OCI-LY3 (cell line): ENCODE measurements around the gene MBLAC2.
A peak's percentile ranks its signal among the peaks of the same experiment; 100 is the strongest.

Experiments
- H2AFZ ChIP-seq: fragments of 200-600, 300-600 bp; shearing (Covaris generic); 2 replicates; pipeline ENCODE4 v1.6.0; 2014; ENCODE audit warnings: antibody characterized with exemption, low read depth, low read length
- H3K27ac ChIP-seq: fragments of 200-600, 300-600 bp; sonication (generic); 2 replicates; pipeline ENCODE4 v1.5.1; 2014; ENCODE audit warnings: mild to moderate bottlenecking, low read length, moderate library complexity, mixed read lengths
- H3K27me3 ChIP-seq: fragments of 200-600, 300-600 bp; sonication (generic); 2 replicates; pipeline ENCODE4 v1.6.1; 2014; ENCODE audit warnings: low read depth, low read length, mixed read lengths
- H3K36me3 ChIP-seq: fragments of 200-600, 300-600 bp; sonication (generic); replicated peaks from 2 replicates; pipeline ENCODE3; 2014; ENCODE audit warnings: low read depth, low read length, mixed read lengths
- H3K4me1 ChIP-seq: fragments of 300-600, 200-600 bp; sonication (generic); 2 replicates; pipeline ENCODE4 v1.6.1; 2014; ENCODE audit warnings: low read length, mixed read lengths
- H3K4me2 ChIP-seq: fragments of 200-600, 300-600 bp; sonication (generic); 2 replicates; pipeline ENCODE4 v1.6.1; 2014; ENCODE audit warnings: low read length, mixed read lengths
- H3K4me3 ChIP-seq: fragments of 300-600, 200-600 bp; sonication (generic); 2 replicates; pipeline ENCODE4 v1.5.1; 2014; ENCODE audit warnings: antibody characterized with exemption, mild to moderate bottlenecking, low read length, moderate library complexity
- H3K79me2 ChIP-seq: fragments of 300-600, 200-600 bp; shearing (Covaris generic); 2 replicates; pipeline ENCODE4 v1.6.1; 2014; ENCODE audit warnings: mild to moderate bottlenecking, low read length, mixed read lengths
- H3K9ac ChIP-seq: fragments of 300-600, 200-600 bp; shearing (Covaris generic); 2 replicates; pipeline ENCODE4 v1.6.0; 2014; ENCODE audit warnings: mild to moderate bottlenecking, low read length, moderate library complexity
- H3K9me3 ChIP-seq: fragments of 200-600, 300-600 bp; shearing (Covaris generic); 2 replicates; pipeline ENCODE4 v1.6.1; 2014; ENCODE audit warnings: low read length, mixed read lengths; ENCODE audit not compliant: insufficient read depth
- H4K20me1 ChIP-seq: fragments of 200-600, 300-600 bp; sonication (generic); 2 replicates; pipeline ENCODE4 v1.6.1; 2016; ENCODE audit warnings: low read length, mixed read lengths; ENCODE audit not compliant: insufficient read depth
- CTCF ChIP-seq: fragments of 200-600, 300-600 bp; sonication (generic); IDR thresholded peaks from 2 replicates; pipeline ENCODE4 v1.5.1; 2014; ENCODE audit warnings: antibody characterized with exemption, low read length, low read depth
- EZH2phosphoT487 ChIP-seq: fragments of 200-600 bp; shearing (Covaris generic); IDR thresholded peaks from 2 replicates; pipeline ENCODE4 v1.6.1; 2018; ENCODE audit warnings: antibody characterized with exemption, mixed run types, low read depth

Gene MBLAC2

GRCh38 chr5:90421136-90421535 lies 53.4 kb downstream of the MBLAC2 start:
- Histone ChIP-seq H3K4me2 (peak overlapping the region; percentile 37), H3K9me3 (no peaks in the 10 kb centered on the region), H2AFZ (peak overlapping the region; percentile 39; the same call in 1 of the 2 replicates), H3K36me3 (no peaks in the 10 kb centered on the region), H4K20me1 (no peaks in the 10 kb centered on the region), H3K27me3 (no peaks in the 10 kb centered on the region), H3K79me2 (no peaks in the 10 kb centered on the region), H3K4me3 (no peak overlapping the region), H3K27ac (no peak overlapping the region), H3K9ac (no peak overlapping the region), H3K4me1 (no peaks in the 10 kb centered on the region)
- TF ChIP-seq CTCF (peak; percentile 42), EZH2phosphoT487 (no peak)

DNA sequence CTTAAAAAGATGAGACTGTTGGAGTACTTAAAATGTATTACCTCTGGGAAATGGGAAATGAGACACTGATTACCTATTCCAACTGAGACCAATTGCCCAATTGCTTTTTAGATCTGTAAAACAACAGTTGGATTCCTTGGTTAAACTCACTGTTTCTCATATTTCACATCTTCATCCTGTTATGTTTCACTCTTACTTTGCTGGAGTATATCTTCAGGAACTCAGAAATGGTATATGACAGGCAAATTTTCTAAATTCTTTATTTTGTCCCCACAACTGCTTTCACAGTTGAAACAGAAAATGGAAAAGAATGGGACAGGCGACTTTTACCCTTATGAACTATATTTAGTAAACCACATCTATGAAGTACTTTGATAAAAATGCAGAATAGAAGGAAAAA lies 56.4 kb downstream of the MBLAC2 start:
- Histone ChIP-seq H3K4me1 (no peaks in the 10 kb centered on the region), H3K4me2 (no peak overlapping the region), H3K27ac (no peak overlapping the region), H3K79me2 (no peaks in the 10 kb centered on the region), H3K9me3 (no peaks in the 10 kb centered on the region), H3K4me3 (no peak overlapping the region), H4K20me1 (no peaks in the 10 kb centered on the region), H3K9ac (no peak overlapping the region), H2AFZ (no peak overlapping the region), H3K27me3 (no peaks in the 10 kb centered on the region), H3K36me3 (no peaks in the 10 kb centered on the region)
- no peak for TF ChIP-seq EZH2phosphoT487
- no peak for TF ChIP-seq CTCF

- Histone ChIP-seq H4K20me1 (no peaks in the 10 kb centered on the region), H2AFZ (peak overlapping the region; percentile 81), H3K4me2 (peak overlapping the region; percentile 95), H3K4me3 (peak overlapping the region; percentile 97), H3K9me3 (no peaks in the 10 kb centered on the region), H3K9ac (peak overlapping the region; percentile 97), H3K36me3 (no peaks in the 10 kb centered on the region), H3K27me3 (no peaks in the 10 kb centered on the region), H3K4me1 (peaks cover 13% of the 10 kb centered on the region; the same call in 1 of the 2 replicates), H3K79me2 (peaks cover 17% of the 10 kb centered on the region), H3K27ac (peak overlapping the region; percentile 65)
- TF ChIP-seq EZH2phosphoT487 (no peak), CTCF (no peak)
Observed at GRCh38 chr5:90410178-90410762, 64.3 kb downstream of the MBLAC2 start.

DNA sequence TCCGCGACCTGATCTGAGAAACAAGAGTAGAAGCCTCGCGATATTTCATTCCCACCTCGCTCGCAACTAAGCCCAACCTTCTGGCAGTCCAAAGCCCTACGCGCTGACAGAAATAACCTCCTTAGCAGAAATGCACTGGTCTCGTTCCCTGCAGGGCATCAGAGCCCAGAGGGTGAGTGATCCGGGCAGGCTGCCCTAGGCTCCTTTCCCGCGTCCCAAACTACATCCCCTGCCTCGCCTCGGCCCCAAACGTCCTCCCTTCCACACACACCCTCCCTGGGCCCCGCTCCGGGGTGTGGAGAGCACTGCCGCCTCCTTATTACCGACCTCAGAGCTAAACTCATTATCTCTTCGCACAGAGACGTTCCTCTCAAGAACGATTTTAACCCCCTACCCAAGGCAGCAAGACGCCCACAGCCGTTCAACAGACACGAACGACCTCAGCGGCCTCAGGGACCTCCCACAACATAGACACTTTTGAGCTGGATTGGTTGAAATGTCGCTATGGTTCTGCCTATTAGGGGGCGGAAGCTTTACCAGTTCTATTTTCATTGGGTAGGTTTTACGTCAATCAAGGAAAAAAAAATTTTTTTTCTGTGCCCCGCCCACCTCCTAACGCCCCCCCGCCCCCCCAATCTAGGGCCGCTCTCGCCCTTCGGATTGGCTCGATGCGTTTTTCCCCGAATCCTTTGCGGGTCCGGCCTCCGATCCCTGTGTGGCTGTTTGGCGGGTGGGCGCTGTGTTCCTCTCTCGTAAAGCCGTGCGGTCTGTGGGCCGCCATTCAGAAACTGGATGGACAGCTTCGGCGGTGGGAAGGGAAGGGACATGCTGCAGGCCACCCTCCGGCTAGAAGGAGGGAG lies 65.0 kb downstream of the MBLAC2 start, which contains the start of gene CETN3:
Gene CETN3, minus strand, starts transcription at position 439 of the 860 bp plus-strand sequence. Its CDS starts 95 bp downstream, at position 344.
- peaks cover 3% of the 10 kb centered on the region for H3K36me3 ChIP-seq
- H3K79me2 ChIP-seq = peaks cover 17% of the 10 kb centered on the region
- no peaks in the 10 kb centered on the region for H3K27me3 ChIP-seq
- H3K4me2 ChIP-seq = peak within 1 kb of the TSS; percentile 95
- H2AFZ ChIP-seq = peak within 1 kb of the TSS; percentile 92
- H3K27ac ChIP-seq = peak within 1 kb of the TSS; percentile 75
- H3K4me3 ChIP-seq = peak within 1 kb of the TSS; percentile 97
- peaks cover 13% of the 10 kb centered on the region; the same call in 1 of the 2 replicates for H3K4me1 ChIP-seq
- TF ChIP-seq EZH2phosphoT487 (no peak), CTCF (0 out of 2 replicates have a peak, but pooled peaks have one; percentile 4)
- H3K9me3 ChIP-seq = no peaks in the 10 kb centered on the region
- H3K9ac ChIP-seq = peak within 1 kb of the TSS; percentile 97
- no peaks in the 10 kb centered on the region for H4K20me1 ChIP-seq
